ENCODE results near the gene DNAH17.

The DNAH17 gene

DNA sequence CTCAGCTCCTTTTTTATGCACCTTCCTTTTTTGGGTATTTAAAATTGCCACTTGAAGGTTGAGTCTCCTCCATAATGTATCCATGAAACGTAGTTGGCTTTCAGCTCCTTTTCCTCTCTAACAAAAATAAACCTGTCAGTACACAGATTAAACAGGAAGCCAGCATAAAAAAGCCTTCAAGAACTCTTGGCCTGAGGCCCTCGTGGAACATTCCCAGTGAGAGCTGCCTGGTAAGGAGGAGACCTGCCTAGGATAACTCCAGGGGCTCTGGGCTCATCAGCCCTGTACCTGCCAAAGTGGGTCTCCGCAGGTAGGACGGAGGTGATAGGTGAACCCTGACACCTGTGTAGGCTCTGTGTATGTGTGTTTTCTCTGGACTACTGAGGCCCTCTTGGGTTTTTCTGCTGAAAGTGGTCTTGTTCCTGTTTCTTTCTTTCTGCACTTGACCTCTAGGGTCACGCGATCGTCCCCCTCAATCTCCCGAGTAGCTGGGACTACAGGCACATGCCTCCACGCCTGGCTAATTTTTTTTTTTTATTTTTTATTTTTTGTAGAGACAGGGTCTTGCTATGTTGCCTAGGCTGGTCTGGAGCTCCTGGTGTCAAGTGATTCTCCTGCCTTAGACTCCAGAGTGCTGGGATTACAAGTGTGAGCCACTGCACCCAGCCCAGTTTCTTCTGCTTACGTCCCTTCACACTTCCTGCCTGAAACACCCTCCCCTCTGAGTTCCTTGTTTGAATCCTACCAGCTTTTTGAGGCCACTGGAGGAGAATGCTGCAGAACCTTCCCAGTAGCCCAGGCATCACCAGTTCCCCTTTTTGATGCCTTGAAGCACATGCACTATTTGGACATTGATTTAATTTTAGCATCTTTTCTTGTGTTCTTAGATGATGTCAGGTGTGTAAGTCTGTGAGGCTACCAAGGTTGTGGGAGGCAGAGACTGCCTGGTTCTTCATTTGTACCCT lies 188.9 kb downstream of the DNAH17 start:
- DNase-seq (ENCODE audit: low spot score), result no peak

DNA sequence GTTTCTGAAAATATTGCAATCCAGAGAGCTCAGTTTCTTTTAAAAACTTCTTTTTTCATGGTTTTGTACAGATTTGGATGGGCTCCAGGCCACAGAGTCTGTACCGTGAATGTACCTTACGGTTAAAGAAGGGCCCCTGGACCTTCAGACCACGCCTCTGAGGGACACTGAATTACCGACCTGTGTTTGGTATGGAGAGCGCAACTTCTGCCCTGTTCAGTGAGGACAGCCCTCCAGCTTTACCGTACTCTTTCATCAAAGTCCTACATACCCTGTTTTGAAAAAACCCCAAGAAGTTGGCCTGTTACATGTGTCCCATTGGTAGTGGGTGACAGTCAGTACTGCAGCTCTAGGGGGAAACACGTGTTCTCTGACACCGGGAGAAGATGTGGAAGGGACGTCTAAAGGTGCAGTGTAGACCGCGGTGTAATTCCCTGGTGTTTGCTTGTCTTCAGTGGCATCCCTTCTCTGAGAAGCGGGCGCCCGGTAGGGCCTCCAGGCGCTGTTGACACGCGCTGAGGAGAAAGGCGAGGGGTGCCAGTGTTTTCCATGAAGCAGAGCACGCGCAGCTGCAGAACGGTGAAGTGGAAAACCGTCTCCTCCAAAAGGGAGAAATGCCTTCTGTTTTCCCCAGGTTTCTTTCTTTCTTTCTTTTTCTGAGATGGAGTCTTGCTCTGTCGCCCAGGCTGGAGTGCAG lies 192.6 kb downstream of the DNAH17 start:
- DNase-seq (ENCODE audit: low spot score), result no peak

DNA sequence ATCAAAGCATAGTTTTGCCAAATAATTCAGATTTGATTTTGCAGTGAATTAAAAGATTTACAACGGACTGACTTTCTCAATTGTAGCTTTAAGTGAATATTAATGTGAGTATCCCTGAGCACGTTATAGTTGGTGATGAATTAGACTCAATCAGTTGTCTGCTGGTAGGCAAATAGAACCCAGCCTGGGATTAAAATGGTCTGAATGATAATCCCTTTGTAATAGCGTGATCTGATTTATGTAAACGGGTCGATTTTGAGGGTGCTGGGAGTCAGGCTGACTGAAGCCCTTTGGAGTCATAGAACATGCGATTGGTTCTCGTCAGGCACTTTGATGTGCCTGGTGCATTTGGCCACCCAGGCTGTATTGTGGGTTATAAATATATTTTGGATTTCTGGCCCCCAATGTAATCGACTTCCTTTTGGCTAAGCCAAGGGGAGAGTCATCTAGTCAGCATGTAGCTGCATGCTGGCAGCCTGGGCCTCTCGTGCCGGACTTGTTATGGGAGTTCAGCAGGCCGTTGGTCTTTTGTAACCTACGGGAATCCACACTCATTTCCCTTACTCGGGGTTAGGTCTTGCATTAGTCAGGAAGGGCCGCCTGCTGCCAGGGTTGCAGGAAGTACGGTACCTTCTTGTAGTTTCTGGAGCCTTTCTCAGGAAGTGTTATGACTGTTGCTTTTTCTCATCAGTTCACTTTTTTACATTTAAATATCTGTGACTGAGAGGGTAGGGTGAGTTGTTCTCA lies 193.3 kb downstream of the DNAH17 start:
- DNase-seq (ENCODE audit: low spot score), result peak; percentile 68

DNA sequence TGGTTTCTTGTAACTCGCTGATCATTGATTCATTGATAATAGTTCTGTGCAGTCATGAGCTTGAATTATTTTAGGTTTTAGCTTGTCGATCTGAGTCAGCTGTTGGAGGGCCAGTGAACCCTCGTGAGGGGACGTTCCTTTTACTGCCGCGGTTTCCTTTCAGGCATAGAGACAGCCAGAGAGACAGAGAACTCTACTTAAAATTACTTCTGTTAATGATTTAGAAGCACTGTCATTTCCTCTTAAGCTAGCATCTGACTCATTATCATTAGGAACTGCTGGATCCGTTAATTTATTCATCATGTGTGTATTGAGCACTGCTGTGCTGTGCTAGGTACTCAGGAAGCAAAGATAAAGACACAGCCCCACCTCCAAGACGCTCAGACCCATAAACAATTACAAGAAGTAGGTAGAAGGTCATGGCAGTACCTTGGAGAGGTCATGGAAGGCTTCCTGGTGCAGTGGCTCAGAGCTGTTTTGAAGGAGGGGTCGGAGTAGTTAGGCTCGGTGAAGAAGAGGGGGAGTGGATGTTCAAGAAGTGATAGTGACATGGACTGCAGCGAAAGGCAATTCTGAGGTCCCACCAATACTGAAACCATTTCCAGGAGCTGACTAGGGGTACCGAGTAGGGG lies 195.5 kb downstream of the DNAH17 start:
- no peak for DNase-seq (ENCODE audit: low spot score)

DNA sequence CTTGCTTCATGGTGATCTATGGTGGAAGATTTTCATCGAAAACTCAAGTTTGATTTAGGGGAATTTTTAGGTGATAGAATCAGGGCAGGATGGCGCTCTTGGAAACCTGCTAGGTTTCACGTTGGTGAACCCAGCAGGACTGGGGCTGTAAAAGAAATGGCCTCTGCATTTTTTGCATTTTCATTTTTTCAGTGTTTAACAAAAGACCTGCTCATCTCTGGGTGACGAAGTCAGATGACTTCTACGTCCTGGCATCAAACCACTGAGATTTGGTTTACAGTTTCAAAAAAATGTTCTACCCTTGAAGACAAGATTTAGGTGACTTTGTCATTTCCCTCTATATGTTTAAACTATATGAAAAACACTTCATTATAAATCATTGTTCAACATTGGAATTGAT lies 196.8 kb downstream of the DNAH17 start:
- no peak for DNase-seq (ENCODE audit: low spot score)

DNA sequence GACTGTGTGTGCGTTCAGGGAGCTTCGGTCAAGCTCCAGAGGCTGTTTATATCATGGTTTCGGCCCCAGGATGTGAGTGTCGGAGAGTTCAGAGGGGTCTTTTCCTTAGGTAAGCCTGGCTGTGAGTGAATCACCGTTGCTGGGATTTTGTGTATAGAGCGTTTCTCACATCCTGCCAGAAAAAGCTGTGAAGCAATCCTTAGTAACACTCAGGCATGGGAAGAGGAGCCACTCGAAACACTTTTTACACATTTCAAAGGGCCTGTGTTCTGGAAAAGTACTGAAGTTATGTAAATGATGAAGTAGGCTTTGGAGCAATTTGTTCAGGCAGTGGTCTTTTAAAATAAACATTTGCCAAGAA lies 198.1 kb downstream of the DNAH17 start:
- no peak for DNase-seq (ENCODE audit: low spot score)

DNA sequence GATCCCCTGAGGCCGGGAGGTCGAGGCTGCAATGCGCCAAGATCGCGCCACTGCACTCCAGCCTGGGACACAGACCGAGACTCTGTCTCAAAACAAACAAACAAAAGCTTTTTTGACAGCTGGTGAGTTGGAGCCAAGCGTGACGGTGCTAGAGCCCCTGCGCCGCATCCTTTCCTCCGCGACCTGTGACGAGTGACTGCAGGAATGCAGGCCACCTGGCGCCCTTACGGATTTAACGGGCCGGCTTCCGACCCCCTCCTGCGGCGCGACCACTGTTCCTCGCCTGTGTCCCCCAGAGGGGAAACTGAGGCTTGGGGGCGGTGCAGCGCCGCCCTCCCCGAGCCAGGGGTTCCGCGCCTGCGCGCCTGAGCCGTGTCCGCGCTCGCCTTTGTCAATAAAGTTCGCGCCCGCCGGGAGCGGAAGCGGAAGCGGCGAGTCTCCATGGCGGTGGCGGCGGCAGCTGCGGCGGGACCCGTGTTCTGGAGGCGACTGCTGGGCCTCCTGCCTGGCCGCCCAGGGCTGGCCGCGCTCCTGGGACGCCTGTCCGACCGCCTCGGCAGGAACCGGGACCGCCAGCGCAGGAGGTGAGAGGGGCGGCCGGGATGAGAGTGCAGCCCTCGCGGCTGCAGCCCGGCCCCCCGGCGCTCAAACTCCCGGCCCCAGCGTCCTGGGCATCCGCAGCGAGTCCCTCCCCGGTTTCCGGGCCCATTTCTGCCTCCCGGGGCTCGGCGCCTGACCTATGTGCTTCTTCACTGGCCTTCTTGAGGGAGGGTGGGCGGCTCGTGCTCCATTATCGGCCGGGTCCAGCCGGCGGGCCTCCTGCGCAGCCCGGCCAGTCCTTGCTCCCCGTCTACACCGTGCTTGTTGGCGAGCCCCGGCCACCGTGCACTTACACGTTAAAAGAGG lies 198.7 kb downstream of the DNAH17 start, which contains the start of gene PGS1:
Gene PGS1, plus strand, starts transcription at position 425 of the 906 bp plus-strand sequence. Its CDS starts 17 bp downstream, at position 442.
- DNase-seq (ENCODE audit: low spot score), result peak; percentile 97

DNA sequence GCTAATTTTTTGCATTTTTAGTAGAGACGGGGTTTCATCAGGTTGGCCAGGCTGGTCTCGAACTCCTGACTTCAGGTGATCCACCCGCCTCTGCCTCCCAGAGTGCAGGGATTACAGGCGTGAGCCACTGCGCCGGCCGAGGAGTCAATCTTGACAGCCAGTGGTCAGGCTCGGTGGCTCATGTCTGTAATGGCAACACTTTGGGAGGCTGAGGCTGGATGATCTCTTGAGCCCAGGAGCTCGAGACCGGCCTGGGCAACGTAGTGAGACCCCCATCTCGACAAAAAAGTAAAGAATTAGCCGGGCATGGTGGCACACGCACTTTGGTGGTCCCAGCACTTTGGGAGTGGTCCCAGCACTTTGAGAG lies 199.4 kb downstream of the DNAH17 start:
- DNase-seq (ENCODE audit: low spot score), result no peak

DNA sequence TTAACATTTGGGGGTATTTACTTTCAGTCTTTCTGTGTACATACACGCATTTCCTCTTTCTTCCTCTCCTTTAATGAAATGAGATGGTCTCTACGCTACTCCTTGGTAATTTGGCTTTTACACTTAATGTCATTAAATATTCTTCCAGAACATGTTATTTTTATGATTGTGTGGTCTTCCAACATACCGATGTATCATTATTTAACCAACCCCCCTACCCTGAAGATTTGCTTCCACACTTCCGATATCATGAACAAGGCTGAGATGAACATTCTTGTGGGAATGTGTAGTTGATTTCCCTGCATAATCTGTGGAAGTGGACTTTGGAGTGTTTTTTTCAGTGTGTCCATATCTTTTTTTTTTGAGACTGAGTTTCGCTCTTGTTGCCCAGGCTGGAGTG lies 201.0 kb downstream of the DNAH17 start:
- DNase-seq (ENCODE audit: low spot score), result no peak

DNA sequence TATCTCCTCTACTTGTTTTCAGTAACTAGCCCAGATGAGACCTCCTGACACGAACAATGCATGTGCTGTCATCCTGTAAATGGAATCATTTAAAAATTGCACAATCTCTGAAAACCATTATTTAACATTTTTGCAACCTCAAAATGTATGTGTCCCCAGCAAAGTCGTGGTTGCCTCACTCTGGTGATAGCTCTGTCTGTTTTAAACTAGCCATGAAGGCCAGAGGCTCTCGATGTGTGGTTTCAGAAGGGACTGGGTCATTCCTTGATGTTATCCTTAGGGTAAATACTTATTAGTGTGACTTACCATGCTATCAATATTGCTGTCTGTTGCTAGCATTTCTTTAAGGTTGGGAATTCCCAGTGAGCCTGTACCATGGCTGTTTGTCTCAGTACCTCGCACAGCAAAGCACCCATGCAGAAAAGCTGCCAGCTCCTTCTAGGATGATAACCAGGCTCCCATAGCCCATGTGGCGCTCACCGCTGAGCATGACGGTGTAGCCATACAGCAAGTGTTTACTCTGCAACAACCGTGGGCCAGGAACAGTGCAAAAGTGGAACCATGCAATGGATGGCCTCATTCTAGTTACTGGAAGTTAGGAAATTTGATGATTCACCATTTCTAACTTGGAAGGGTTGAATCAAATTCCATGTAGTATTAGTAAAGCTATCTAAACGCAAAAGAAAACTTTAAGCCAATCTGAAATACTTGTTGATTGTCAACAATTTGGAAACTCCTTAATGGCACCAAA lies 201.6 kb downstream of the DNAH17 start:
- DNase-seq (ENCODE audit: low spot score), result no peak

DNA sequence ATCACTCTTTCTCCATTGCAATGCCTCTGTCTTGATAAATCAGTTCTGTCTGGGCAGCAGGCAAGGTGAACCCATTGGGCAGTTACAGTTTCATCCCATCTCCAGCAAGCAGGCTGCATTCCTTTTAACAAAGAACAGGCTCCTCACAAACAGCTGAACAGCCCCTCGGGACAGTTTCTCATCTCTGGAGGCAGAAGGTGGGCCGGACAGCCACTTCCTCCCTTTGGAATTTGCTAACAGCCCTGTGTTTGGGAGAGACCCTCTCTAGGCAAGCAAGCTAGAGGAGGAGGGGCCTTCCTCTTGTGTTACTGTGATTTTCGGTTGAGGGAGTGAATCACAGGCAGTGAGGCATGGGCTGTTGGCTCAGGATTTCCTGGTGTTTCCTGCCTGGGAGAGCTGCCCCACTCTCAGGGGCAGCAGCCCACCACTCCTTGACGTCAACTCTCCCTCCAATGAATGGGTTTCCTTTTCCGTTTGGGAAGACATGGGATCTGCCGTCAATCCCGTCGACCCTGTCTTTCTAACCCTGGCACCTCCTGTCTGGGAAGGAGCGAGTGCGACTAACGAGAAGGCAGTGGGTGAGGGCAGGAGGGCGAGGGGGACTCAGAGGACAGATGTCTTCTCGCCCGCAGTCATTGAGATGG lies 202.4 kb downstream of the DNAH17 start:
- DNase-seq (ENCODE audit: low spot score), result no peak

DNA sequence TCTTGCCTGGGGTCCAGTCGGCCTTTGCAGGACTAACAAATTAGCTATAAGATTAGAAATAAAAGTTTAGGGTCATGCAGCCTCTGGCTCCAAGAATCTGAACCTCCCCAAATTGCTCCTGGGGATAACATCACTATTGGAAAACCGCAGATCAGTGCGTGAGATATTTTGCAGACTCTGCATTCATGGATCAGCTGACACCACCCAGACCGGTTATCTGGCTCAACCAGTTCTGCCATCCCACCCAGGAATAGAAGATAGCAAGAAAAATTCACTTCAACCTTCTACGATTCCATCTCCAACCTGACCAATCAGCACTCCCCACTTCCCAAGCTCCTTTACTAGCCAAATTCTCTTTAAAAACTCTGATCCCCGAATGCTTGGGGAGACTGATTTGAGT lies 203.0 kb downstream of the DNAH17 start:
- DNase-seq (ENCODE audit: low spot score), result no peak
